Measurements from ENCODE around the gene PIGBOS1. TPM values are rescaled to one million over a fixed set of nuclear protein-coding genes. Genes with fewer than 3 reads are reported as not detected.

Gene PIGBOS1
- total and polyA plus RNA-seq, 9 of the 15 experiments (the other 6 are each of a cell fraction or from before 2014, with no cell fraction given), result 25.2 to 76.2 (median 46.0) TPM

GRCh38 chr15:55289011-55289745 lies 29.7 kb downstream of the PIGBOS1 start (continued):
- TF ChIP-seq REST (IDR thresholded peaks at IDR 0.05; ENCODE audit: borderline replicate concordance) (peak; percentile 10; the same call in 1 of the 2 replicates), REST (CRISPR knock-in tag; IDR thresholded peaks at IDR 0.05; ENCODE audit: low read depth) (no peak), EP400 (IDR thresholded peaks at IDR 0.05) (peak; percentile 42), GATAD2A (IDR thresholded peaks at IDR 0.05) (no peak), JUND (IDR thresholded peaks at IDR 0.05; ENCODE audit: borderline replicate concordance, low read depth, low read length) (0 out of 2 replicates have a peak, but pooled peaks have one; percentile 12), JUND (tag; IDR thresholded peaks at IDR 0.05; ENCODE audit: borderline replicate concordance, low read depth, low read length) (no peak), RFX7 (CRISPR knock-in tag; IDR thresholded peaks at IDR 0.05) (no peak), RAD21 (CRISPR knock-in tag; conservative IDR thresholded peaks at IDR 0.05 in 1 of 2, IDR thresholded peaks at IDR 0.05 in 1 of 2) (peak in 1 of 2 experiments; percentile 20; a peak in 3 of 4 replicates), ZNF3 (CRISPR knock-in tag; IDR thresholded peaks at IDR 0.05) (no peak), ATF7 (IDR thresholded peaks at IDR 0.05) (no peak), ZBTB26 (CRISPR knock-in tag; IDR thresholded peaks at IDR 0.05) (no peak), RCOR1 (IDR thresholded peaks at IDR 0.05; ENCODE audit: borderline replicate concordance in 1 of 2, low read depth in 2 of 2, low read length in 2 of 2) (0 out of 4 replicates have a peak, but pooled peaks of 1 of the 2 experiments have one; percentile 6), NR4A1 (CRISPR knock-in tag; IDR thresholded peaks at IDR 0.05) (no peak), NR4A1 (tag; IDR thresholded peaks at IDR 0.05) (no peak), SIX5 (IDR thresholded peaks at IDR 0.05; ENCODE audit: borderline replicate concordance in 1 of 2, insufficient read depth in 1 of 2, low read depth in 1 of 2, low read length in 2 of 2) (no peak), ZKSCAN1 (IDR thresholded peaks at IDR 0.05; ENCODE audit: low read depth, low read length) (no peak), MCM5 (IDR thresholded peaks at IDR 0.05; ENCODE audit: low read depth) (no peak), BMI1 (IDR thresholded peaks at IDR 0.05; ENCODE audit: low read length) (no peak), EZH2 (IDR thresholded peaks at IDR 0.05; ENCODE audit: borderline replicate concordance, low read depth, low read length) (no peak), HNRNPUL1 (IDR thresholded peaks at IDR 0.05; ENCODE audit: low read length) (no peak), ASH1L (IDR thresholded peaks at IDR 0.05; ENCODE audit: borderline replicate concordance, low read depth, partially characterized antibody) (no peak)
